Stimulated activated naive CD4-positive, alpha-beta T cell treated with Interleukin-2 at 50 U/mL for 16 hours (primary cell): ENCODE results near the gene SFXN1.

ENCODE experiments used
- DNase-seq: peaks from one replicate; lab custom pipeline; 2025; lab: John Stamatoyannopoulos, UW

SFXN1 gene

GRCh38 chr5:175541264-175541663, 62.9 kb downstream of the SFXN1 start:
- no peak for DNase-seq

GRCh38 chr5:175542232-175542965, 64.0 kb downstream of the SFXN1 start:
- DNase-seq, result peak; percentile 5

GRCh38 chr5:175542966-175543235, 64.5 kb downstream of the SFXN1 start:
- DNase-seq, result no peak

- no peak for DNase-seq
Observed at GRCh38 chr5:175544108-175544511, 65.8 kb downstream of the SFXN1 start.

GRCh38 chr5:175544586-175544985, 66.2 kb downstream of the SFXN1 start:
- DNase-seq, result no peak

GRCh38 chr5:175547842-175548241, 69.5 kb downstream of the SFXN1 start:
- no peak for DNase-seq

GRCh38 chr5:175548626-175549311, 70.4 kb downstream of the SFXN1 start:
- no peak for DNase-seq

GRCh38 chr5:175550055-175550805, 71.9 kb downstream of the SFXN1 start:
- DNase-seq, result no peak

GRCh38 chr5:175551266-175551665, 72.9 kb downstream of the SFXN1 start:
- DNase-seq, result no peak

GRCh38 chr5:175554296-175554695, 75.9 kb downstream of the SFXN1 start:
- DNase-seq, result no peak

- DNase-seq, result no peak
Observed at GRCh38 chr5:175555168-175555785, 76.9 kb downstream of the SFXN1 start.

- no peak for DNase-seq
Observed at GRCh38 chr5:175556794-175557193, 78.4 kb downstream of the SFXN1 start.

GRCh38 chr5:175557778-175558177, 79.4 kb downstream of the SFXN1 start:
- DNase-seq, result no peak

- DNase-seq, result no peak
Observed at GRCh38 chr5:175558801-175559480, 80.6 kb downstream of the SFXN1 start.

GRCh38 chr5:175560011-175560410, 81.7 kb downstream of the SFXN1 start:
- DNase-seq, result no peak

- no peak for DNase-seq
Observed at GRCh38 chr5:175561085-175561484, 82.7 kb downstream of the SFXN1 start.

- DNase-seq, result no peak
Observed at GRCh38 chr5:175564716-175565115, 86.4 kb downstream of the SFXN1 start.

GRCh38 chr5:175566697-175567096, 88.3 kb downstream of the SFXN1 start:
- DNase-seq, result no peak

- no peak for DNase-seq
Observed at GRCh38 chr5:175567954-175568353, 89.6 kb downstream of the SFXN1 start.

- DNase-seq, result no peak
Observed at GRCh38 chr5:175569701-175570100, 91.3 kb downstream of the SFXN1 start.

- no peak for DNase-seq
Observed at GRCh38 chr5:175572886-175573285, 94.5 kb downstream of the SFXN1 start.
